SU-DHL-6 (cell line): ENCODE results near the gene ASCC2.

Source experiments
- EZH2phosphoT487 ChIP-seq: fragments of 200-600 bp; sonication (generic), shearing (Covaris generic); conservative IDR thresholded peaks from 2 replicates; pipeline ENCODE4 v1.6.1; 2018; ENCODE audit warnings: mild to moderate bottlenecking, antibody characterized with exemption, low read length, moderate library complexity, mixed read lengths
- TF ChIP-seq, protein P1 (sequence below): fragments of 200-600 bp; sonication (generic); IDR thresholded peaks from one replicate; pipeline ENCODE4 v1.5.1; 2017; ENCODE audit warnings: antibody characterized with exemption, mild to moderate bottlenecking, low read length, moderate library complexity; ENCODE audit not compliant: insufficient read depth, poor library complexity, severe bottlenecking

DNA sequence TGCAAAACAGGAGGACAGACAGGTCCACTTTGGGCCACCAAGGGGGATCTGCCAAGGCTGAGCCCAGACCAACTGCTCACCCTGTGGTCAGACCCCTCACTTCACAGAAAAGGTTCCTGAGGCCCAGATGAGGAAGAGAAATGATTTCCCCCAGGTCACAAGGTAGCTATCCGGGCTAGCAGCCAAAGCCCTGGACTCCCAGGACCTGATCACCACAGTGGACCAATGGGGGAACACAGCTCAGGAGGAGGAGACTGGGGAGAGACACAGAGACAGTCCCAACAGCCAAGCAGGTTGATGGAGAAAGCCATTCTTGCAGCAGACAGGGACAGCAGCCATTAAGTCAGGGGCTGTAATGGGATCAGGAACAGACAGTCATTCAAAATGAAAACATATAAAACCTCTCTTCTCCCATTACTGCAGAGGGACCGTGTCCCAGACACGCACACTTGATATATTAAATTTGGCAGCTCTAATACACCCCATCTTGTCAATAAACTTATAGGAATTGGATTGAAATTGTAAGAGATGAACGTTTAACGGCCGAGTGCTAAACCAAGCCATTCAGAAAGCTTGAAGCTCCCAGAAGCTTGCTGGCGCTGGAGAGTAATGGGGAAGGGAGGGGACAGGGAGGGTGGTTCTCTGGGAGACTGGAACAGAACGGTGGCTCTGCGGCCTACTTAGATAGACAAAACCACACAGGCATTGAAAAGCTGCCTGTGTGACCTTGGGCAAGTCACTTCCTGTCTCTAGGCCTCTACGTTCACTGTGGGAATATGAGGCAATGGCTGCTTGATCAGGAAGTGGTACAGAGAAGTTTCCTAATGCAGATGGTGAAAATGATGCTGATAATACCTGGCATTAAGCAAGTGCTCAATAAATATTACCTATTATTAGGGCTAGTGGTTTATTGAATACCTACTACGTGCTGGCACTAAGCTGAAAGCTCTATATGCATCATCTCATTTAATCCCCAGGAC, 87.2 kb downstream of the ASCC2 start:
- TF ChIP-seq, protein P1, sequence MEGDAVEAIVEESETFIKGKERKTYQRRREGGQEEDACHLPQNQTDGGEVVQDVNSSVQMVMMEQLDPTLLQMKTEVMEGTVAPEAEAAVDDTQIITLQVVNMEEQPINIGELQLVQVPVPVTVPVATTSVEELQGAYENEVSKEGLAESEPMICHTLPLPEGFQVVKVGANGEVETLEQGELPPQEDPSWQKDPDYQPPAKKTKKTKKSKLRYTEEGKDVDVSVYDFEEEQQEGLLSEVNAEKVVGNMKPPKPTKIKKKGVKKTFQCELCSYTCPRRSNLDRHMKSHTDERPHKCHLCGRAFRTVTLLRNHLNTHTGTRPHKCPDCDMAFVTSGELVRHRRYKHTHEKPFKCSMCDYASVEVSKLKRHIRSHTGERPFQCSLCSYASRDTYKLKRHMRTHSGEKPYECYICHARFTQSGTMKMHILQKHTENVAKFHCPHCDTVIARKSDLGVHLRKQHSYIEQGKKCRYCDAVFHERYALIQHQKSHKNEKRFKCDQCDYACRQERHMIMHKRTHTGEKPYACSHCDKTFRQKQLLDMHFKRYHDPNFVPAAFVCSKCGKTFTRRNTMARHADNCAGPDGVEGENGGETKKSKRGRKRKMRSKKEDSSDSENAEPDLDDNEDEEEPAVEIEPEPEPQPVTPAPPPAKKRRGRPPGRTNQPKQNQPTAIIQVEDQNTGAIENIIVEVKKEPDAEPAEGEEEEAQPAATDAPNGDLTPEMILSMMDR: no peak
- no peak for TF ChIP-seq EZH2phosphoT487
